GM12872 (cell line): ENCODE data around the gene PCDH9.

Experiments used
- CTCF ChIP-seq: IDR thresholded peaks from 3 replicates; pipeline ENCODE4 v1.5.1; 2011; ENCODE audit warnings: low read depth, mild to moderate bottlenecking, low read length, moderate library complexity; ENCODE audit not compliant: insufficient read depth

The PCDH9 gene

GRCh38 chr13:67106502-67107057, 123.6 kb downstream of the PCDH9 start:
- TF ChIP-seq CTCF: no peak

GRCh38 chr13:67101730-67102467, 128.2 kb downstream of the PCDH9 start:
- no peak for TF ChIP-seq CTCF

- no peak for TF ChIP-seq CTCF
Observed at GRCh38 chr13:67100730-67101129, 129.4 kb downstream of the PCDH9 start.

GRCh38 chr13:67099494-67099893, 130.6 kb downstream of the PCDH9 start:
- no peak for TF ChIP-seq CTCF

GRCh38 chr13:67097892-67098452, 132.2 kb downstream of the PCDH9 start:
- TF ChIP-seq CTCF: no peak

GRCh38 chr13:67096418-67096817, 133.7 kb downstream of the PCDH9 start:
- TF ChIP-seq CTCF: no peak

- no peak for TF ChIP-seq CTCF
Observed at GRCh38 chr13:67095621-67096020, 134.5 kb downstream of the PCDH9 start.
